Spleen (tissue), 7 donors: ENCODE data around the gene SAA2.

Source experiments
- CTCF ChIP-seq, 11 experiments: fragments of 200-600 bp in 7 of 11; fragments of 450-650 bp in 4 of 11; sonication (generic) in 4 of 11; IDR thresholded peaks in 8 of 11; conservative IDR thresholded peaks in 3 of 11; 1 replicate in 7 of 11; 2 replicates in 4 of 11; pipeline versions ENCODE4 v1.4.0 to v1.8.0; 2016 to 2021; ENCODE audit warnings: antibody characterized with exemption in 11 of 11, inconsistent platforms in 4 of 11, mild to moderate bottlenecking in 1 of 11
- POLR2A ChIP-seq, 3 donors: fragments of 450-650 bp; IDR thresholded peaks; one replicate each; pipeline ENCODE4 v1.5.1; 2017; ENCODE audit warnings: antibody characterized with exemption in 3 of 3, mild to moderate bottlenecking in 1 of 3
- donor health status: DM: no; HTN: no; CAD: no; lungs with moderate emphysema.
- donor health status: DM: no; HTN: no; CAD: no.
- donor health status: DM: no; HTN: no; CAD: no.

- no peak for TF ChIP-seq POLR2A (IDR thresholded peaks at IDR 0.05)
- no peak for TF ChIP-seq CTCF (IDR thresholded peaks at IDR 0.05 in 8 of 11, conservative IDR thresholded peaks at IDR 0.05 in 3 of 11)
These were observed 5.4 kb upstream of the SAA2 start for GRCh38 chr11:18253778-18254338.
